Uterus (tissue), 2 donors: ENCODE results near the gene NAV2.

Experiments used
- POLR2A ChIP-seq, 2 donors: fragments of 450-650 bp; IDR thresholded peaks; one replicate each; pipeline ENCODE4 v1.6.1; 2016; ENCODE audit warnings: antibody characterized with exemption in 2 of 2, mild to moderate bottlenecking in 1 of 2, moderate library complexity in 1 of 2
- TF ChIP-seq, protein P1 (sequence below), 4 experiments: fragments of 200-600 bp in 2 of 4; fragments of 450-650 bp in 2 of 4; sonication (generic) in 2 of 4; IDR thresholded peaks; one replicate each; pipeline ENCODE4 v1.5.1; 2016 to 2019; ENCODE audit warnings: antibody characterized with exemption in 4 of 4, mild to moderate bottlenecking in 2 of 4, moderate library complexity in 1 of 4

- TF ChIP-seq, protein P1, sequence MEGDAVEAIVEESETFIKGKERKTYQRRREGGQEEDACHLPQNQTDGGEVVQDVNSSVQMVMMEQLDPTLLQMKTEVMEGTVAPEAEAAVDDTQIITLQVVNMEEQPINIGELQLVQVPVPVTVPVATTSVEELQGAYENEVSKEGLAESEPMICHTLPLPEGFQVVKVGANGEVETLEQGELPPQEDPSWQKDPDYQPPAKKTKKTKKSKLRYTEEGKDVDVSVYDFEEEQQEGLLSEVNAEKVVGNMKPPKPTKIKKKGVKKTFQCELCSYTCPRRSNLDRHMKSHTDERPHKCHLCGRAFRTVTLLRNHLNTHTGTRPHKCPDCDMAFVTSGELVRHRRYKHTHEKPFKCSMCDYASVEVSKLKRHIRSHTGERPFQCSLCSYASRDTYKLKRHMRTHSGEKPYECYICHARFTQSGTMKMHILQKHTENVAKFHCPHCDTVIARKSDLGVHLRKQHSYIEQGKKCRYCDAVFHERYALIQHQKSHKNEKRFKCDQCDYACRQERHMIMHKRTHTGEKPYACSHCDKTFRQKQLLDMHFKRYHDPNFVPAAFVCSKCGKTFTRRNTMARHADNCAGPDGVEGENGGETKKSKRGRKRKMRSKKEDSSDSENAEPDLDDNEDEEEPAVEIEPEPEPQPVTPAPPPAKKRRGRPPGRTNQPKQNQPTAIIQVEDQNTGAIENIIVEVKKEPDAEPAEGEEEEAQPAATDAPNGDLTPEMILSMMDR (IDR thresholded peaks at IDR 0.05): no peak
- TF ChIP-seq POLR2A (IDR thresholded peaks at IDR 0.05): no peak
Observed at GRCh38 chr11:19929147-19929546, 216.5 kb downstream of the NAV2 start.
